Measurements from ENCODE around the gene LGI1.

LGI1 gene

GRCh38 chr10:93755443-93756116, 2.2 kb upstream of the LGI1 start:
- DNase-seq (ENCODE audit: low read depth in 2 of 2): no peak

- no peak for DNase-seq (ENCODE audit: low read depth in 2 of 2)
Observed at GRCh38 chr10:93756118-93756517, 1.6 kb upstream of the LGI1 start.

- no peak for DNase-seq (ENCODE audit: low read depth in 2 of 2)
Observed at GRCh38 chr10:93757136-93757535, 600 bp upstream of the LGI1 start.

DNA sequence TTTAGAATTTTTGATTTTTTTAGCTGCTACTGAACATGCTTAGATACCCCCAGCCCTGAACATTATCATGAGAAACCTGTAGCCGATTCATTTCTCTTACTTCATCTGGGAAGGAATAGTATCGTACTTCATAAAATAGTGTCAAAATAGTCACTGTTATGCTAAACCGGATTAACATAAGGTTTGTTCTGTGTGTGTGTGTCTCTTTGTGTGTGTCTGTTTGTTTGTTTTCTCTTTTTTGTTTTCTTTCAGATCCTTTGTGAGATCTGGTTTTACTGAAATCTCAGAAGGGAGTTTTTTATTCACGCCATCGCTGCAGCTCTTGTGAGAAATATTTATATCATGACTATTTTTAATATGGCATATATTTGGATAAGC, 761 bp downstream of the LGI1 start:
- no peak for DNase-seq (ENCODE audit: low read depth in 2 of 2)

GRCh38 chr10:93758891-93759410, 1.2 kb downstream of the LGI1 start:
- no peak for DNase-seq (ENCODE audit: low read depth in 2 of 2)

GRCh38 chr10:93760490-93760889, 2.8 kb downstream of the LGI1 start:
- no peak for DNase-seq (ENCODE audit: low read depth in 2 of 2)

- no peak for DNase-seq (ENCODE audit: low read depth in 2 of 2)
Observed at GRCh38 chr10:93762979-93763391, 5.2 kb downstream of the LGI1 start.

GRCh38 chr10:93766918-93767317, 9.2 kb downstream of the LGI1 start:
- DNase-seq (ENCODE audit: low read depth in 2 of 2): no peak

GRCh38 chr10:93767724-93768399, 10.1 kb downstream of the LGI1 start:
- no peak for DNase-seq (ENCODE audit: low read depth in 2 of 2)

DNA sequence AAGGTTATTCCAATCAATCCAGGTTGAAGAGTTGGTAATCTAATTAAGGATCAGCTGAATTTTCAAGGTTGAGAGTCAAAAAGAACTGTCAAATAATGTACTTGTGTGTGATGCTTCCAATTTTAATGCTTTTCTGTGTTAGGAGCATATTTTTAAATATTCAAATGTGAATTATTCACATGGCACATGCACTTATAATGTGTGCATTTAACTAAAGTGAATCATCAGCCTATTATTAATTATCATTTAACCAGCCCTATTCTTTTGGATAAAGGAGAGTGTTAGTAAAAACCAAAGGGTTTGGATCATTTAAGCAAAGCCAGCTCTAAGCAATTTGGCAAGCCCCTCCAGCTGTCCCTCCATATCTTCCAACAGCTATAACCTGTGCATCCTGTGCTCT, 11.2 kb downstream of the LGI1 start:
- DNase-seq (ENCODE audit: low read depth in 2 of 2): no peak

DNA sequence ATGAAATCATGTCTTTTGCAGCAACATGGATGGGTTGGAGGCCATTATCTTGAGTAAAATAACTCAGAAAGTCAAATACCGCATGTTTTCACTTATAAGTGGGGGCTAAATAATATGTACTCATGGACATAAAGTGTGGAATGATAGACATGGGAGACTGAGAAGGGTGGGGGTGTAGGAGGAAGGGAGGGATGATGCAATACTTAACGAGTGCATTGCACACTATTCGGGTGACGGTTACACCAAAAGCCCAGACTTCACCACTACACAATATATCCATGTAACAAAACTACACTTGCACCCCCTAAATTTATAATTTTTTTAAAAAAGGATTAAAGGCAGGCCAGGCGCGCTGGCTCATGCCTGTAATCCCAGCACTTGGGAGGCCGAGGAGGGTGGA, 13.6 kb downstream of the LGI1 start:
- no peak for DNase-seq (ENCODE audit: low read depth in 2 of 2)

DNA sequence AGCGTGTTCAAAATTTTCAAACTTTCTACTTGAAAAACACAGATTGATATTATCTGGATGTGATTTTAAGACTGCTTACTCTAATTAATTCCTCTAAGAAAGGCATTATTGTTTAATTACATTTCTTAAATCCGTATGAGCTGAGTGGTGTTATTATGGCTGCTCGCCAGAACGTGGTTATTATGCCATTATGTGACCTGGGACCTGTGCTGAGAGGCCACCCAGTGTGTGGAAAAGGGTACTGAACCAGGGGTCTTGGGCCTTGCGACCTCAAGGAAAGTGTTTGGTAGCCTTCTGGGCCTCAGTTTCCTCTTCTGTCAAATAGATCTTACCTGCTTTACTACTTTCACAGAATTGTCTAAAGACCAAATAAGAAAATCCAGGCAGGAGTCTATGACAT, 15.4 kb downstream of the LGI1 start:
- no peak for DNase-seq (ENCODE audit: low read depth in 2 of 2)

- DNase-seq (ENCODE audit: low read depth in 2 of 2): no peak
Observed at GRCh38 chr10:93773705-93774104, 16.0 kb downstream of the LGI1 start.

DNA sequence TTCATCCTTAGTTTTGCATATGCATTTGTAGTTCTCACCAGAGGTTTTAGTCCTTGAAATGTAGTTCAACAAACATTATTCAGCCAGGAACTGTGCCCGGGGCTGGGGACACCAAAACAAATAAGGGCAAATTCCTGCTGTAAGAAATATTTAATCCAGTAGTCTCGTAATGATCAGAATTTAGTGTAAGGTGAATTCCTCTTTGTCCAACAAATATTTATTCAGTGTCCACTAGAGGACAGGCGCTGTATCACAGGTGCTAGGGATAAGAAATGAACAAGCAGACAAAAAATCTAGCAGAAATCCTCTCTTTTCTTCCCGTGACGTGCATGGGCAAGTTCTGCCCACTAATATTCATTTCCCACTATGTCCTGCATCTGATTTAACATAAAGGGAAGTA, 17.6 kb downstream of the LGI1 start:
- no peak for DNase-seq (ENCODE audit: low read depth in 2 of 2)

DNA sequence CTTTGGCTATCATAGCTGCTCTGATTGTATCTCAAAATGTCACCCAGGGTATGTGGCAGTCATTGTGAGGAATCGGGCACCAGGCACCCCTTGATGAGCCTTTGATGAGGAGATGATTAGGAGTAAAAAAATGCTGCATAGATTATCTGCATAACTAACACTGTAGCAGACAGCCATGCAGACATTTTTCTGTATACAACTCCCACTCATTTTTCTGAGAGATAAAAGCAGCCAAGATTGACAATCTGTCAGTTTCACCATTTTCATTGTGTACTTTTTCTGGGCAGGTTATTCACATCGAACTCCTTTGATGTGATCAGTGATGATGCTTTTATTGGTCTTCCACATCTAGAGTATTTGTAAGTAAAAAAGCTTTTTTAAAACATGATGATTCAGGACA, 19.4 kb downstream of the LGI1 start:
- no peak for DNase-seq (ENCODE audit: low read depth in 2 of 2)

DNA sequence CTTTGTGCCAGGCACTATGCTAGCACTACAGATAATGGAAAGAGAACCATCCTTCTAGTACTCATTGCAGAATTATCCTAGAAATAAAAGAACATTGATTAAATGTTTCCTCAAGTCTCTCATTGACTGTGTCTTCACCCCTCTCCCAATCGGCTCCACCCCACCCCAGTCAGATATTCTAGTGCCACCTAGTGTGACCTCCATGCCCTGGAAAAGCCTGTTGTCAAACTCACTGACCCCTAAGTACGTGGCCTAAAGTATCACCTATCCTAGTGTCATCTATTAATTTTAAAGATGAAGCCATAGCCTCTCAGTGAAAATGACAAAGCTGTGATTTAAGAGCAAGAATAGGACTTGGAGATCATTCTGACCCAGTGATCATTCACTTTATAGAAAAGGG, 26.3 kb downstream of the LGI1 start:
- DNase-seq (ENCODE audit: low read depth in 2 of 2): no peak

DNA sequence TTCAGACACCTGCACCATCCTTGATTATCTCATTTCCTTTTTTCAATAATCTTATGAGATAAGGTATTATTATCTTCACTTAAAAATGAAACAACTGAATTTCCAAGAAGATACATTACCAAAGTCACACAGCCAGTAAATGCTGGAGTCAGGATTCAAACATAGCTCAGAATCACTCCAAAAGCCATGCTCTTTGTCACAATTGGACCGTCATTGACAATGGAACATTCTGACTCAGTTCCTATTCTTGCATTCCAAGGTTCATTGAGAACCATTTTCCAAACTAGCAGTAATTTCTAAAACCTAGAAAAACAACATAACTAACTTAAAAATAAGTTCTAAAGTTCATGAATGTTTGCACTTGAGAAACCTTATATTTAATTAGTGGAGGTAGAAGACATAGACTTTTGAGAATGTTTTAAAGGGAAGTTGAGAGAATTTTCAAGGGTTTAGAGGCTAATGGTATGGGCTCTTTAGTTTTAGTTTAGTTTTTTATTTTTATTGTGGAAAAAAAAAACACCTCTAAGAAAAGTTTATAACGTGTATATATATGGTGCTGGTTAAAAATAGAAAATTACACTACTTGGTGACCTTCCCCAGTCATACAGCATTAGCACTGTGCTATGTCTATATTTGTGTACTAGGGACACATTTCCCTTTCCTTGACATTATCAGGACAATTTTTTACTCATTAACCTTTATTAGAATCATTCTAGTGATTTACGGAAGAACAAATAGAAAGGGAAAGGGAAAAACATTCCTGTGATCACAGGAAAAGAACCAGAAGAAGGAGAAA, 30.9 kb downstream of the LGI1 start:
- no peak for DNase-seq (ENCODE audit: low read depth in 2 of 2)

- DNase-seq (ENCODE audit: low read depth in 2 of 2): no peak
Observed at GRCh38 chr10:93790439-93790838, 32.7 kb downstream of the LGI1 start.

DNA sequence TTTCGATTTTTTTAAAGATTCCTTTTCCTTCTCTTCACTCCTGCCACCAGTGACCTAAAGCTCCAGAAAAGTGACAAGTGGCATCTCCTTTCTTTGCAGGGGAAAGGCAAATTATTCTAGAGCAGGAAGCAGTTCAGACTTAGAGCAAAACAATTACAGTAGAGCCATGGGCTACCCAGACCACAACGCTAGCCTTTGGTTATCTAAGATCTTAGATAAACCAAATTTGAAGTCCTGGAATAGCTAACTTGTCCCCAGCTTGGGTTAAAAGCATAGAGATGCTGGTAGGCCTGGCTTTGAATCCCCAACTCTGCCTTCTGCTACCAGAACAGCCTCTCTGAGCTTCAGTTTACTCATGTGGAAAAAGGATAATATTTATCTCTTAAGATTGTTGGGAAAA, 38.4 kb downstream of the LGI1 start:
- DNase-seq (ENCODE audit: low read depth in 2 of 2): no peak

DNA sequence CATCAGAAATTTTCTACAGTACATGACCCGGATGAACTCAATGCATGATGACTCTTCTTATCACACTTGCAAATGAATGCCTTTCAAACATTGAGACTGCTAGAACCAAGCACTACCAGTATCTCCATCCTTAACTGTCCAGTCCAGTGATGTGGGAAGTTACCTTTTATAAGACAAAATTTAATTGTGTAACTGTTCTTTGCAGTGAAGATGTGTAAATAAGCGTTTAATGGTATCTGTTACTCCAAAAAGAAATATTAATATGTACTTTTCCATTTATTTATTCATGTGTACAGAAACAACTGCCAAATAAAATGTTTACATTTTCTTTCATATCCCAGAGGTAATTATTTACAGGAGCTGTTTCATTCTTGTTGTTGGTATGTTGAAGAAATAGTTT, 40.1 kb downstream of the LGI1 start:
- no peak for DNase-seq (ENCODE audit: low read depth in 2 of 2)

DNA sequence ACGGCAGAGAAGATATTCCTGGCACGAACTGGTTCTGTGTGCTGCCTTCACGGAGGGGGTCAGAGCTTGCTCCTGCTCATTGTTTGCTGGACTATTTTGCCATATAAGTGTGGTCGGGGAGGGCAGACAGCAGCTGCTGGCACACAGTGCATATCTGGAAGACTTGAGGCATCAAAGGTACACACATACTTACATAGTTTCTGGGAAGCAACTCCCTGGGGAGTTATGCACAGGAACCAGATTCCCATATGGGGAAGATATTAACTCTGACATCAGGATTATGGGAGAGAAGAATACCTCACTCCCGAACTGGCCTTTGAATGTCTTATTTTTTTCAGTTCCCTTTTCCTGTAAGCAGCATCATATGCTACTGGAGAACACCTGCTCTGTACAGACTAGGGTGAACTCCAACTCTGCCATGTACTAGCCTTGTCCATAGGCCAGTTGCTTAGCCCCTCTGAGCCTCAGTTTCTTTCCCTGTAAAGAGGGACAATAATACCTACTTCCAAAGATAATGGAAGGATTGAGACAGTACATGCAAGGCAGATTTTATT, 41.5 kb downstream of the LGI1 start:
- no peak for DNase-seq (ENCODE audit: low read depth in 2 of 2)

DNA sequence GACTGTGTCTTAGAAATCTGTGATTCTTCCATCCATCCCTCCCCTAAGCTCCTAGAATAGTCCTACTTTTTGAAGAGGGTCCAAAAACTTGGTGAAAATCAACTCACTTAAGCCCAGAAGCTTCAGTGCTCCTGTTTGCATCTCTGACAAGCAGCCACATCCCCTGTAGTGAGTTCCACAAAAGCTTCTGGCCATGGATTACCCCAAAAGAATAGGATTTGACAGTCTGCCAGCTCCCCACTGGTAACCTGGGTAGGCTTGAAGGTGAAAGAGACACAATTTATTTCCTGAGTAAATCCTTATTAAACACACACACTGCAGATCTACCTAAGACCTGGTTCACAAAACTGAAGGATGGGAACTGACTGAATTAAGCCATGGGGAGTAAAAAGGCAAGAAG, 46.5 kb downstream of the LGI1 start:
- DNase-seq (ENCODE audit: low read depth in 2 of 2): no peak

- no peak for DNase-seq (ENCODE audit: low read depth in 2 of 2)
Observed at GRCh38 chr10:93806903-93807302, 49.2 kb downstream of the LGI1 start.

Data from stimulated activated CD4-positive, alpha-beta T cell treated with anti-CD3 and anti-CD28 coated beads, Interleukin-4, amount 100 ng/mL, for 48 hours (primary cell).